Panc1 (cell line): Measurements from ENCODE around the gene AKAP13. TPM values are rescaled to one million over a fixed set of nuclear protein-coding genes. Genes with fewer than 3 reads are reported as not detected.

Experiments used
- ATAC-seq: fragments of 200-7000 bp; cut with Tn5 transposase; 2 replicates; pipeline ENCODE4 v1.9.1; 2020; ENCODE audit warnings: mild to moderate bottlenecking, moderate library complexity
- BruUV-seq: library from RNA; stranded (reverse); fragments of 400-500 nt; replicated peaks from 2 replicates; lab custom pipeline; 2021; lab: Mats Ljungman, UMichigan
- CTCF ChIA-PET: fragments of 300-600 bp; sonication (Branson Sonifier 250); formaldehyde crosslinking; loops from one replicate; lab custom pipeline; 2022; ENCODE audit warnings: antibody characterized with exemption; lab: Charles Lee
- POLR2A ChIA-PET: fragments of 300-600 bp; sonication (Branson Sonifier 250); formaldehyde crosslinking; loops from one replicate; lab custom pipeline; 2022; ENCODE audit warnings: antibody characterized with exemption; lab: Charles Lee
- DNase-seq: peaks from one replicate; pipeline ENCODE4 v3.0.0-alpha.2; 2010; ENCODE audit warnings: low read depth, low spot score
- H3K27ac ChIP-seq: 2 replicates; pipeline ENCODE4 v1.5.1; 2011; ENCODE audit warnings: mild to moderate bottlenecking, low read length, inconsistent platforms
- H3K27me3 ChIP-seq: fragments of 200-500 bp; sonication (Bioruptor generic); 2 replicates; pipeline ENCODE4 v1.6.0; 2014; ENCODE audit warnings: low read length, inconsistent platforms; ENCODE audit not compliant: control insufficient read depth, insufficient read depth
- H3K36me3 ChIP-seq: fragments of 200-500 bp; sonication (Bioruptor generic); 2 replicates; pipeline ENCODE4 v1.5.1; 2014; ENCODE audit warnings: inconsistent platforms, mild to moderate bottlenecking, low read length, moderate library complexity; ENCODE audit not compliant: control insufficient read depth, insufficient read depth
- H3K4me1 ChIP-seq: 2 replicates; pipeline ENCODE4 v1.5.1; 2011; ENCODE audit warnings: inconsistent platforms, mild to moderate bottlenecking, low read length, moderate library complexity; ENCODE audit not compliant: control insufficient read depth, insufficient read depth
- H3K4me3 ChIP-seq, 2 experiments: 2 replicates each; pipeline ENCODE4 v1.5.1; 2011 to 2012; ENCODE audit warnings: low read depth in 2 of 2, low read length in 2 of 2, mild to moderate bottlenecking in 2 of 2, inconsistent platforms in 1 of 2, moderate library complexity in 1 of 2
- H3K9me3 ChIP-seq: fragments of 200-500 bp; sonication (Bioruptor generic); 2 replicates; pipeline ENCODE4 v1.5.1; 2014; ENCODE audit warnings: low read depth, mild to moderate bottlenecking, inconsistent platforms, low read length, moderate library complexity; ENCODE audit not compliant: control insufficient read depth, insufficient read depth
- CTCF ChIP-seq: fragments of 450-650 bp; IDR thresholded peaks from 2 replicates; pipeline ENCODE4 v1.5.1; 2017; ENCODE audit warnings: mild to moderate bottlenecking
- POLR2AphosphoS5 ChIP-seq: IDR thresholded peaks from 2 replicates; pipeline ENCODE4 v1.6.1; 2012; ENCODE audit warnings: mild to moderate bottlenecking, low read depth, low read length, moderate library complexity
- REST ChIP-seq, 2 experiments: IDR thresholded peaks; 2 replicates each; pipeline ENCODE4 v1.6.1; 2011 to 2012; ENCODE audit warnings: low read depth in 2 of 2, control low read depth in 1 of 2, low read length in 1 of 2, mild to moderate bottlenecking in 1 of 2, moderate library complexity in 1 of 2; ENCODE audit not compliant: insufficient read depth in 1 of 2
- SIN3A ChIP-seq: IDR thresholded peaks from 2 replicates; pipeline ENCODE4 v1.6.1; 2012; ENCODE audit warnings: low read depth, mild to moderate bottlenecking, low read length, moderate library complexity, borderline replicate concordance; ENCODE audit not compliant: insufficient read depth
- TCF7L2 ChIP-seq: IDR thresholded peaks from 2 replicates; pipeline ENCODE4 v1.6.1; 2011; ENCODE audit warnings: mild to moderate bottlenecking, low read depth, low read length, inconsistent platforms
- in situ Hi-C: cut with HindIII; loops from 2 replicates; pipeline ENCODE4 v1.10.0; 2016; ENCODE audit warnings: low sequenced_read_pairs, low pct_unique_long_range_greater_than_20kb
- intact Hi-C: fragments of 100-400 bp; cut with micrococcal nuclease; formaldehyde crosslinking; loops from one replicate; pipeline ENCODE4 v1.10.0; 2022; ENCODE audit not compliant: unreplicated experiment
- total RNA-seq: library from RNA; stranded (reverse); gene quantifications from one replicate; pipeline ENCODE4 v1.2.1, GENCODE V29; 2021; ENCODE audit not compliant: unreplicated experiment

AKAP13 gene
- total RNA-seq, 1 experiment from 2014 or later, result 94.2 TPM

- in situ Hi-C loops (no loop called here), intact Hi-C loops (no loop called here)
- no peak overlapping the region for H3K27ac ChIP-seq
- H3K9me3 ChIP-seq, result no peaks in the 10 kb centered on the region
- DNase-seq, result no peak
- no peaks in the 10 kb centered on the region for H3K36me3 ChIP-seq
- H3K4me3 ChIP-seq, result no peak overlapping the region
- no peaks in the 10 kb centered on the region for H3K27me3 ChIP-seq
- no peak for ATAC-seq
- no peak for TF ChIP-seq CTCF
- TF ChIP-seq TCF7L2, result no peak
- TF ChIP-seq REST (IDR thresholded peaks at IDR 0.05; ENCODE audit: insufficient read depth in 1 of 2, low read depth in 2 of 2, low read length in 1 of 2), result no peak
- TF ChIP-seq POLR2AphosphoS5, result no peak
- no peak for TF ChIP-seq SIN3A
- POLR2A ChIA-PET, result no interaction called here
- CTCF ChIA-PET, result no interaction called here
- H3K4me1 ChIP-seq, result peaks cover 23% of the 10 kb centered on the region
- BruUV-seq, result no TSS peak
Measured at GRCh38 chr15:85498471-85498870, 118.1 kb downstream of the AKAP13 start.

- no peaks in the 10 kb centered on the region for H3K36me3 ChIP-seq
- POLR2A ChIA-PET, result no interaction called here
- DNase-seq (no peak), ATAC-seq (no peak)
- intact Hi-C loops (no loop called here), in situ Hi-C loops (no loop called here)
- H3K9me3 ChIP-seq, result no peaks in the 10 kb centered on the region
- no peaks in the 10 kb centered on the region for H3K27me3 ChIP-seq
- H3K27ac ChIP-seq, result no peak overlapping the region
- H3K4me3 ChIP-seq, result no peak overlapping the region
- CTCF ChIA-PET, result no interaction called here
- H3K4me1 ChIP-seq, result peaks cover 22% of the 10 kb centered on the region
- no peak for TF ChIP-seq SIN3A
- TF ChIP-seq TCF7L2, result no peak
- TF ChIP-seq CTCF, result no peak
- TF ChIP-seq REST (IDR thresholded peaks at IDR 0.05; ENCODE audit: insufficient read depth in 1 of 2, low read depth in 2 of 2, low read length in 1 of 2), result no peak
- TF ChIP-seq POLR2AphosphoS5, result no peak
- BruUV-seq, result no TSS peak
Measured at GRCh38 chr15:85499371-85499887, 119.0 kb downstream of the AKAP13 start.
